HG03175 (cell line): ENCODE data around the gene CARD16.
A peak's percentile ranks its signal among the peaks of the same experiment; 100 is the strongest.
"Not testable (repeated sequence)": the region's sequence is repeated elsewhere in the genome, so short reads cannot be mapped to it uniquely, and the experiment has no call there.

ENCODE experiments used
- ATAC-seq: cut with Tn5 transposase; IDR thresholded peaks from one replicate; pipeline ENCODE4 v1.9.1; 2021; ENCODE audit warnings: mild to moderate bottlenecking, moderate library complexity; ENCODE audit not compliant: unreplicated experiment

Gene CARD16

GRCh38 chr11:105044557-105045524 lies at the start of gene CARD16:
TSS of gene CARD16 (minus strand) at chr11:105045335. CDS start at chr11:105045297, 38 bp downstream.
- peak; percentile 99 for ATAC-seq

GRCh38 chr11:105092256-105093239 lies 47.4 kb upstream of the CARD16 start:
- ATAC-seq, result no peak

- ATAC-seq, result no peak
Observed at GRCh38 chr11:105081412-105082150, 36.4 kb upstream of the CARD16 start.

- ATAC-seq, result not testable (repeated sequence)
Observed at GRCh38 chr11:105080171-105080906, 35.2 kb upstream of the CARD16 start.

GRCh38 chr11:105078283-105078682 lies 33.1 kb upstream of the CARD16 start:
- no peak for ATAC-seq

- ATAC-seq, result not testable (repeated sequence)
Observed at GRCh38 chr11:105077141-105077790, 32.1 kb upstream of the CARD16 start.

GRCh38 chr11:105074166-105074530 lies 29.0 kb upstream of the CARD16 start:
- ATAC-seq, result no peak

- ATAC-seq, result no peak
Observed at GRCh38 chr11:105073456-105074165, 28.5 kb upstream of the CARD16 start.

GRCh38 chr11:105072080-105072479 lies 26.9 kb upstream of the CARD16 start:
- not testable (repeated sequence) for ATAC-seq

- ATAC-seq, result no peak
Observed at GRCh38 chr11:105071089-105071732, 26.1 kb upstream of the CARD16 start.

- no peak for ATAC-seq
Observed at GRCh38 chr11:105070306-105070705, 25.2 kb upstream of the CARD16 start.

- not testable (repeated sequence) for ATAC-seq
Observed at GRCh38 chr11:105069749-105070148, 24.6 kb upstream of the CARD16 start.

- ATAC-seq, result not testable (repeated sequence)
Observed at GRCh38 chr11:105063245-105063941, 18.3 kb upstream of the CARD16 start.

GRCh38 chr11:105057432-105057831 lies 12.3 kb upstream of the CARD16 start:
- ATAC-seq, result no peak

GRCh38 chr11:105056446-105056845 lies 11.3 kb upstream of the CARD16 start:
- no peak for ATAC-seq

- ATAC-seq, result no peak
Observed at GRCh38 chr11:105054723-105055493, 9.8 kb upstream of the CARD16 start.

GRCh38 chr11:105052487-105052886 lies 7.4 kb upstream of the CARD16 start:
- ATAC-seq, result no peak
